IMR-90 (cell line): Measurements from ENCODE around the gene MSMO1. TPM values are rescaled to one million over a fixed set of nuclear protein-coding genes. Genes with fewer than 3 reads are reported as not detected.

Source experiments
- ATAC-seq: fragments of 200-7000 bp; cut with Tn5 transposase; 2 replicates; pipeline ENCODE4 v1.9.1; 2020; ENCODE audit warnings: low read depth, mild to moderate bottlenecking, moderate library complexity
- BruUV-seq: library from RNA; stranded (reverse); fragments of 400-500 nt; replicated peaks from 2 replicates; lab custom pipeline; 2021; lab: Mats Ljungman, UMichigan
- CTCF ChIA-PET: fragments of 300-600 bp; formaldehyde crosslinking; extraction: SDS; loops from one replicate; lab custom pipeline; 2021; ENCODE audit warnings: antibody characterized with exemption; lab: Yijun Ruan, JAX
- POLR2A ChIA-PET: fragments of 300-600 bp; sonication (Branson Sonifier 250); formaldehyde crosslinking; loops from one replicate; lab custom pipeline; 2022; ENCODE audit warnings: antibody characterized with exemption; ENCODE audit not compliant: unreplicated experiment; lab: Charles Lee
- DNase-seq: peaks from one replicate; pipeline ENCODE4 v3.0.0; 2013
- H2AFZ ChIP-seq: replicated peaks from 2 replicates; pipeline ENCODE3; 2013; ENCODE audit warnings: low read length, mild to moderate bottlenecking; ENCODE audit not compliant: poor library complexity
- H2AK5ac ChIP-seq: 2 replicates; pipeline ENCODE4 v1.6.1; 2013; ENCODE audit warnings: low read depth, low read length, inconsistent platforms
- H2AK9ac ChIP-seq: replicated peaks from 2 replicates; pipeline ENCODE3; 2013; ENCODE audit warnings: mild to moderate bottlenecking, low read depth, low read length, moderate library complexity; ENCODE audit not compliant: poor library complexity
- H2BK120ac ChIP-seq: 2 replicates; pipeline ENCODE4 v1.6.1; 2013; ENCODE audit warnings: low read depth, low read length, inconsistent platforms
- H2BK15ac ChIP-seq: 3 replicates; pipeline ENCODE4 v1.6.1; 2013; ENCODE audit warnings: low read depth, low read length, inconsistent platforms
- H2BK20ac ChIP-seq: 2 replicates; pipeline ENCODE4 v1.6.1; 2013; ENCODE audit warnings: low read depth, mild to moderate bottlenecking, inconsistent platforms, low read length, moderate library complexity
- H2BK5ac ChIP-seq: 2 replicates; pipeline ENCODE4 v1.6.1; 2013; ENCODE audit warnings: mild to moderate bottlenecking, low read depth, low read length, inconsistent platforms; ENCODE audit not compliant: poor library complexity, severe bottlenecking
- H3K14ac ChIP-seq: replicated peaks from 2 replicates; pipeline ENCODE4 v1.6.1; 2013; ENCODE audit warnings: low read depth, low read length, inconsistent platforms
- H3K18ac ChIP-seq: 2 replicates; pipeline ENCODE4 v1.6.1; 2013; ENCODE audit warnings: low read depth, low read length, control low read depth
- H3K23ac ChIP-seq: 2 replicates; pipeline ENCODE4 v1.6.1; 2013; ENCODE audit warnings: low read depth, low read length, inconsistent platforms
- H3K27ac ChIP-seq: 2 replicates; pipeline ENCODE4 v1.5.1; 2013; ENCODE audit warnings: mild to moderate bottlenecking, control low read depth, low read length; ENCODE audit not compliant: insufficient read depth
- H3K27me3 ChIP-seq: 2 replicates; pipeline ENCODE4 v1.6.1; 2013; ENCODE audit warnings: low read length; ENCODE audit not compliant: control insufficient read depth, insufficient read depth
- H3K36me3 ChIP-seq: 2 replicates; pipeline ENCODE4 v1.6.1; 2013; ENCODE audit warnings: low read length, mixed read lengths; ENCODE audit not compliant: control insufficient read depth, insufficient read depth
- H3K4ac ChIP-seq: 2 replicates; pipeline ENCODE4 v1.6.1; 2013; ENCODE audit warnings: low read depth, low read length, inconsistent platforms
- H3K4me1 ChIP-seq: 2 replicates; pipeline ENCODE4 v1.6.1; 2013; ENCODE audit warnings: low read length, mixed read lengths; ENCODE audit not compliant: control insufficient read depth, insufficient read depth
- H3K4me2 ChIP-seq: 2 replicates; pipeline ENCODE4 v1.6.1; 2013; ENCODE audit warnings: low read depth, mild to moderate bottlenecking, control low read depth, low read length, moderate library complexity
- H3K4me3 ChIP-seq: 2 replicates; pipeline ENCODE4 v1.5.1; 2013; ENCODE audit warnings: low read depth, mild to moderate bottlenecking, control low read depth, low read length, moderate library complexity; ENCODE audit not compliant: insufficient read depth
- H3K56ac ChIP-seq: 2 replicates; pipeline ENCODE4 v1.6.1; 2013; ENCODE audit warnings: low read length, inconsistent platforms; ENCODE audit not compliant: insufficient read depth; ENCODE audit errors: extremely low read depth
- H3K79me1 ChIP-seq, 2 experiments: 2 replicates each; pipeline ENCODE4 v1.6.1; 2013; ENCODE audit warnings: low read length in 2 of 2, inconsistent platforms in 1 of 2, low read depth in 1 of 2
- H3K9ac ChIP-seq: 2 replicates; pipeline ENCODE4 v1.6.1; 2013; ENCODE audit warnings: low read depth, low read length, control low read depth
- H3K9me1 ChIP-seq: 2 replicates; pipeline ENCODE4 v1.6.1; 2013; ENCODE audit warnings: low read length, inconsistent platforms; ENCODE audit not compliant: insufficient read depth
- H3K9me3 ChIP-seq: 2 replicates; pipeline ENCODE4 v1.6.1; 2013; ENCODE audit warnings: low read length; ENCODE audit not compliant: control insufficient read depth, insufficient read depth
- H4K20me1 ChIP-seq: 2 replicates; pipeline ENCODE4 v1.6.1; 2013; ENCODE audit warnings: low read length, inconsistent platforms; ENCODE audit not compliant: insufficient read depth
- H4K5ac ChIP-seq: 2 replicates; pipeline ENCODE4 v1.6.1; 2013; ENCODE audit warnings: mild to moderate bottlenecking, low read depth, low read length, control low read depth
- H4K8ac ChIP-seq, 2 experiments: 2 replicates each; pipeline ENCODE4 v1.6.1; 2013; ENCODE audit warnings: low read depth in 2 of 2, low read length in 2 of 2, control low read depth in 1 of 2, inconsistent platforms in 1 of 2
- H4K91ac ChIP-seq: 2 replicates; pipeline ENCODE4 v1.6.1; 2013; ENCODE audit warnings: low read depth, low read length, inconsistent platforms; ENCODE audit not compliant: insufficient read depth
- BHLHE40 ChIP-seq: fragments of 150-350 bp; IDR thresholded peaks from 2 replicates; pipeline ENCODE4 v1.6.1; 2016; ENCODE audit warnings: mild to moderate bottlenecking, low read depth, low read length
- CTCF ChIP-seq: conservative IDR thresholded peaks from 2 replicates; pipeline ENCODE4 v1.5.1; 2012; ENCODE audit warnings: mild to moderate bottlenecking, low read depth, low read length, improper control_type of control experiment
- FOS ChIP-seq: fragments of 150-350 bp; IDR thresholded peaks from 2 replicates; pipeline ENCODE4 v1.6.1; 2016; ENCODE audit warnings: low read depth, low read length
- MAZ ChIP-seq: IDR thresholded peaks from 2 replicates; pipeline ENCODE4 v1.6.1; 2012; ENCODE audit warnings: low read depth, mild to moderate bottlenecking, low read length, improper control_type of control experiment, moderate library complexity, borderline replicate concordance
- RCOR1 ChIP-seq: IDR thresholded peaks from 2 replicates; pipeline ENCODE4 v1.6.1; 2012; ENCODE audit warnings: mild to moderate bottlenecking, low read length, improper control_type of control experiment; ENCODE audit not compliant: insufficient replicate concordance
- SMC3 ChIP-seq: fragments of 150-350 bp; IDR thresholded peaks from 2 replicates; pipeline ENCODE4 v1.6.1; 2016; ENCODE audit warnings: low read depth, mild to moderate bottlenecking, antibody characterized with exemption, low read length, moderate library complexity
- dilution Hi-C: fragments of 300-500 bp; cut with HindIII; formaldehyde crosslinking; loops from one replicate; pipeline ENCODE4 v1.14.3; 2018; ENCODE audit warnings: low sequenced_read_pairs; ENCODE audit not compliant: unreplicated experiment
- in situ Hi-C: fragments of 300-500 bp; cut with MboI; formaldehyde crosslinking; loops from 3 replicates; pipeline ENCODE4 v1.14.3; 2019; ENCODE audit warnings: low sequenced_read_pairs, inconsistent platforms, mixed read lengths
- intact Hi-C: fragments of 100-400 bp; cut with micrococcal nuclease; formaldehyde crosslinking; loops from 2 replicates; pipeline ENCODE4 v1.10.0; 2022
- polyA plus RNA-seq, 3 experiments: library from polyadenylated mRNA; depleted of rRNA; stranded (reverse); fragments of >200 nt; gene quantifications; 2 replicates each; pipeline ENCODE4 v1.2.3, GENCODE V29; 2012; ENCODE audit warnings: low replicate concordance in 1 of 3
- total RNA-seq: library from RNA; depleted of rRNA; stranded (reverse); fragments of >200 nt; gene quantifications from 2 replicates; pipeline ENCODE4 v1.2.3, GENCODE V29; 2012
- TF ChIP-seq, protein P1 (sequence below): fragments of 150-350 bp; IDR thresholded peaks from 2 replicates; pipeline ENCODE4 v1.6.1; 2017; ENCODE audit warnings: mild to moderate bottlenecking, antibody characterized with exemption, low read length, low read depth
- TF ChIP-seq, protein P2 (sequence below): fragments of 150-350 bp; IDR thresholded peaks from 2 replicates; pipeline ENCODE4 v1.6.1; 2016; ENCODE audit warnings: low read depth, mild to moderate bottlenecking, low read length, moderate library complexity, borderline replicate concordance

The MSMO1 gene
- total and polyA plus RNA-seq, 2 of the 4 experiments (the other 2 are of a cell fraction) = 40.1 to 42.1 TPM

GRCh38 chr4:165289423-165289785 lies 38.1 kb upstream of the MSMO1 start:
- TF ChIP-seq BHLHE40 (no peak), CTCF (no peak), MAZ (no peak), SMC3 (no peak), FOS (no peak), RCOR1 (no peak)
- TF ChIP-seq, protein P1, sequence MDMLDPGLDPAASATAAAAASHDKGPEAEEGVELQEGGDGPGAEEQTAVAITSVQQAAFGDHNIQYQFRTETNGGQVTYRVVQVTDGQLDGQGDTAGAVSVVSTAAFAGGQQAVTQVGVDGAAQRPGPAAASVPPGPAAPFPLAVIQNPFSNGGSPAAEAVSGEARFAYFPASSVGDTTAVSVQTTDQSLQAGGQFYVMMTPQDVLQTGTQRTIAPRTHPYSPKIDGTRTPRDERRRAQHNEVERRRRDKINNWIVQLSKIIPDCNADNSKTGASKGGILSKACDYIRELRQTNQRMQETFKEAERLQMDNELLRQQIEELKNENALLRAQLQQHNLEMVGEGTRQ = no peak
- TF ChIP-seq, protein P2, sequence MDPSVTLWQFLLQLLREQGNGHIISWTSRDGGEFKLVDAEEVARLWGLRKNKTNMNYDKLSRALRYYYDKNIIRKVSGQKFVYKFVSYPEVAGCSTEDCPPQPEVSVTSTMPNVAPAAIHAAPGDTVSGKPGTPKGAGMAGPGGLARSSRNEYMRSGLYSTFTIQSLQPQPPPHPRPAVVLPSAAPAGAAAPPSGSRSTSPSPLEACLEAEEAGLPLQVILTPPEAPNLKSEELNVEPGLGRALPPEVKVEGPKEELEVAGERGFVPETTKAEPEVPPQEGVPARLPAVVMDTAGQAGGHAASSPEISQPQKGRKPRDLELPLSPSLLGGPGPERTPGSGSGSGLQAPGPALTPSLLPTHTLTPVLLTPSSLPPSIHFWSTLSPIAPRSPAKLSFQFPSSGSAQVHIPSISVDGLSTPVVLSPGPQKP = no peak
- no peak overlapping the region for H2AK5ac ChIP-seq
- H3K56ac ChIP-seq = no peak overlapping the region
- H3K36me3 ChIP-seq = no peaks in the 10 kb centered on the region
- no peak overlapping the region for H4K8ac ChIP-seq
- H2BK120ac ChIP-seq = no peak overlapping the region
- H3K4me1 ChIP-seq = peaks cover 4% of the 10 kb centered on the region
- dilution Hi-C loops = no loop called here
- H3K4ac ChIP-seq = no peak overlapping the region
- H4K5ac ChIP-seq = no peak overlapping the region
- no peak overlapping the region for H3K27ac ChIP-seq
- POLR2A ChIA-PET = no interaction called here
- no peak overlapping the region for H3K9ac ChIP-seq
- no peak overlapping the region for H4K91ac ChIP-seq
- H2BK15ac ChIP-seq = no peak overlapping the region
- peaks cover 4% of the 10 kb centered on the region in 2 experiments; a peak in 2 of 4 replicates for H3K79me1 ChIP-seq
- intact Hi-C loops = no loop called here
- no peak overlapping the region for H3K4me2 ChIP-seq
- no peak overlapping the region for H3K4me3 ChIP-seq
- no peak overlapping the region for H3K14ac ChIP-seq
- no peak overlapping the region for H2BK5ac ChIP-seq
- H3K9me1 ChIP-seq = 0 out of 2 replicates have a peak, but pooled peaks cover 2% of the 10 kb centered on the region
- no peak overlapping the region for H2AFZ ChIP-seq
- no peak overlapping the region for H2AK9ac ChIP-seq
- H2BK20ac ChIP-seq = no peak overlapping the region
- CTCF ChIA-PET = interaction anchor here (1.1 kb wide), 1 partner anchor 158 kb away, joined by 4 read pairs; no protein-coding TSS in a partner anchor
- no TSS peak for BruUV-seq
- no peak for ATAC-seq
- no peak for DNase-seq
- no peaks in the 10 kb centered on the region; the same call in 1 of the 2 replicates for H4K20me1 ChIP-seq
- H3K18ac ChIP-seq = no peak overlapping the region
- H3K9me3 ChIP-seq = no peaks in the 10 kb centered on the region
- no peak overlapping the region for H3K23ac ChIP-seq
- no peaks in the 10 kb centered on the region for H3K27me3 ChIP-seq
- in situ Hi-C loops = no loop called here
